ENCODE data around the gene ZSWIM3. TPM values are rescaled to one million over a fixed set of nuclear protein-coding genes. Genes with fewer than 3 reads are reported as not detected.

ZSWIM3 gene
- total and polyA plus RNA-seq, 2 of the 13 experiments (the other 11 are each of a cell fraction or from before 2014, with no cell fraction given), result 5.2 to 5.8 TPM

DNA sequence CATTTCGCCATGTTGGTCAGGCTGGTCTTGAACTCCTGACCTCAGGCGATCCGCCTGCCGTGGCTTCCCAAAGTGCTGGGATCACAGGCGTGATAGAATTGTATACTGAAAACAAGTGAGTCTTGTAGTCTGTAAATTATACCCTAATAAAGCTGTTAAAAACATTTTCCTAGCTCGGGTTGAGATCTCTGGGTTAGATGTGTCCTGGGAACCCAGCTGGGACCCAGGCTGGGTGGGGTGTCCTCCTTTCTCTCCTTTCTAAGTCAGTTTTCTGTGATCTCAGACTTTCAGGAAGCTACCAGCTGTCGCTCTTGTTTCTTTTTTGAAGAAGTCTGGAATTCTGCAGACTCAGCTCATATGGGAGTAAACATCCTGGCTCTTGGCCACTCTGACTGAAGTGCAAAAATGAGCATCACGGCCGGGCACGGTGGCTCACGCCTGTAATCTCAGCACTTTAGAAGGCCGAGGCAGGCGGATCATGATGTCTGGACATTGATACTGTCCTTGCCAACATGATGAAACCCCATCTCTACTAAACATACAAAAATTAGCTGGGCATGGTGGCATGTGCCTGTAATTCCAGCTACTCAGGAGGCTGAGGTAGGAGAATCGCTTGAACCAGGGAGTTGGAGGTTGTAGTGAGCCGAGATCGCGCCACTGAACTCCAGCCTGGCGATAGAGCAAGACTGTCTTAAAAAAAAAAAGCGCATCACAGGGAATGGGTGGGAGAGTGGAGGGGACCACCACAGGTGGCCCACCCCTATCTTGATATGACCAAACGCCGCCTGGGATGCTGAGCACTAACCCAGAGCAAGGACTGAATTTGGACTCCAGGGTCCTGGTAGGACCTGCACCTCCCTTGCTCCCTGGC is 67.2 kb downstream of the ZSWIM3 start (continued):
- TF ChIP-seq, protein P1, sequence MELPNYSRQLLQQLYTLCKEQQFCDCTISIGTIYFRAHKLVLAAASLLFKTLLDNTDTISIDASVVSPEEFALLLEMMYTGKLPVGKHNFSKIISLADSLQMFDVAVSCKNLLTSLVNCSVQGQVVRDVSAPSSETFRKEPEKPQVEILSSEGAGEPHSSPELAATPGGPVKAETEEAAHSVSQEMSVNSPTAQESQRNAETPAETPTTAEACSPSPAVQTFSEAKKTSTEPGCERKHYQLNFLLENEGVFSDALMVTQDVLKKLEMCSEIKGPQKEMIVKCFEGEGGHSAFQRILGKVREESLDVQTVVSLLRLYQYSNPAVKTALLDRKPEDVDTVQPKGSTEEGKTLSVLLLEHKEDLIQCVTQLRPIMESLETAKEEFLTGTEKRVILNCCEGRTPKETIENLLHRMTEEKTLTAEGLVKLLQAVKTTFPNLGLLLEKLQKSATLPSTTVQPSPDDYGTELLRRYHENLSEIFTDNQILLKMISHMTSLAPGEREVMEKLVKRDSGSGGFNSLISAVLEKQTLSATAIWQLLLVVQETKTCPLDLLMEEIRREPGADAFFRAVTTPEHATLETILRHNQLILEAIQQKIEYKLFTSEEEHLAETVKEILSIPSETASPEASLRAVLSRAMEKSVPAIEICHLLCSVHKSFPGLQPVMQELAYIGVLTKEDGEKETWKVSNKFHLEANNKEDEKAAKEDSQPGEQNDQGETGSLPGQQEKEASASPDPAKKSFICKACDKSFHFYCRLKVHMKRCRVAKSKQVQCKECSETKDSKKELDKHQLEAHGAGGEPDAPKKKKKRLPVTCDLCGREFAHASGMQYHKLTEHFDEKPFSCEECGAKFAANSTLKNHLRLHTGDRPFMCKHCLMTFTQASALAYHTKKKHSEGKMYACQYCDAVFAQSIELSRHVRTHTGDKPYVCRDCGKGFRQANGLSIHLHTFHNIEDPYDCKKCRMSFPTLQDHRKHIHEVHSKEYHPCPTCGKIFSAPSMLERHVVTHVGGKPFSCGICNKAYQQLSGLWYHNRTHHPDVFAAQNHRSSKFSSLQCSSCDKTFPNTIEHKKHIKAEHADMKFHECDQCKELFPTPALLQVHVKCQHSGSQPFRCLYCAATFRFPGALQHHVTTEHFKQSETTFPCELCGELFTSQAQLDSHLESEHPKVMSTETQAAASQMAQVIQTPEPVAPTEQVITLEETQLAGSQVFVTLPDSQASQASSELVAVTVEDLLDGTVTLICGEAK (IDR thresholded peaks at IDR 0.05), result no peak
- TF ChIP-seq, protein P1 (CRISPR knock-in tag; IDR thresholded peaks at IDR 0.05), result no peak
- no peak for TF ChIP-seq PHF5A (CRISPR knock-in tag; IDR thresholded peaks at IDR 0.05; ENCODE audit: low read depth, unreplicated experiment)
- peak; percentile 38; the same call in 1 of the 2 replicates for TF ChIP-seq ZNF335 (CRISPR knock-in tag; IDR thresholded peaks at IDR 0.05)
- TF ChIP-seq, protein P2, sequence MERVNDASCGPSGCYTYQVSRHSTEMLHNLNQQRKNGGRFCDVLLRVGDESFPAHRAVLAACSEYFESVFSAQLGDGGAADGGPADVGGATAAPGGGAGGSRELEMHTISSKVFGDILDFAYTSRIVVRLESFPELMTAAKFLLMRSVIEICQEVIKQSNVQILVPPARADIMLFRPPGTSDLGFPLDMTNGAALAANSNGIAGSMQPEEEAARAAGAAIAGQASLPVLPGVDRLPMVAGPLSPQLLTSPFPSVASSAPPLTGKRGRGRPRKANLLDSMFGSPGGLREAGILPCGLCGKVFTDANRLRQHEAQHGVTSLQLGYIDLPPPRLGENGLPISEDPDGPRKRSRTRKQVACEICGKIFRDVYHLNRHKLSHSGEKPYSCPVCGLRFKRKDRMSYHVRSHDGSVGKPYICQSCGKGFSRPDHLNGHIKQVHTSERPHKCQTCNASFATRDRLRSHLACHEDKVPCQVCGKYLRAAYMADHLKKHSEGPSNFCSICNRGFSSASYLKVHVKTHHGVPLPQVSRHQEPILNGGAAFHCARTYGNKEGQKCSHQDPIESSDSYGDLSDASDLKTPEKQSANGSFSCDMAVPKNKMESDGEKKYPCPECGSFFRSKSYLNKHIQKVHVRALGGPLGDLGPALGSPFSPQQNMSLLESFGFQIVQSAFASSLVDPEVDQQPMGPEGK (CRISPR knock-in tag; IDR thresholded peaks at IDR 0.05), result no peak
- TF ChIP-seq NFIB (CRISPR knock-in tag; IDR thresholded peaks at IDR 0.05; ENCODE audit: borderline replicate concordance), result no peak
- peak; percentile 95 for TF ChIP-seq MAFG (CRISPR knock-in tag; IDR thresholded peaks at IDR 0.05)
- TF ChIP-seq REPIN1 (CRISPR knock-in tag; IDR thresholded peaks at IDR 0.05; ENCODE audit: borderline replicate concordance, low read depth), result no peak
- TF ChIP-seq, protein P3, sequence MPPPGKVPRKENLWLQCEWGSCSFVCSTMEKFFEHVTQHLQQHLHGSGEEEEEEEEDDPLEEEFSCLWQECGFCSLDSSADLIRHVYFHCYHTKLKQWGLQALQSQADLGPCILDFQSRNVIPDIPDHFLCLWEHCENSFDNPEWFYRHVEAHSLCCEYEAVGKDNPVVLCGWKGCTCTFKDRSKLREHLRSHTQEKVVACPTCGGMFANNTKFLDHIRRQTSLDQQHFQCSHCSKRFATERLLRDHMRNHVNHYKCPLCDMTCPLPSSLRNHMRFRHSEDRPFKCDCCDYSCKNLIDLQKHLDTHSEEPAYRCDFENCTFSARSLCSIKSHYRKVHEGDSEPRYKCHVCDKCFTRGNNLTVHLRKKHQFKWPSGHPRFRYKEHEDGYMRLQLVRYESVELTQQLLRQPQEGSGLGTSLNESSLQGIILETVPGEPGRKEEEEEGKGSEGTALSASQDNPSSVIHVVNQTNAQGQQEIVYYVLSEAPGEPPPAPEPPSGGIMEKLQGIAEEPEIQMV (CRISPR knock-in tag; IDR thresholded peaks at IDR 0.05; ENCODE audit: low read depth), result no peak
- TF ChIP-seq POGZ (CRISPR knock-in tag; IDR thresholded peaks at IDR 0.05), result no peak
- TF ChIP-seq ARID2 (CRISPR knock-in tag; IDR thresholded peaks at IDR 0.05; ENCODE audit: borderline replicate concordance), result peak; percentile 40; the same call in 1 of the 2 replicates
- TF ChIP-seq HOXA3 (CRISPR knock-in tag; IDR thresholded peaks at IDR 0.05), result no peak
- no peak for TF ChIP-seq SAFB2 (CRISPR knock-in tag; IDR thresholded peaks at IDR 0.05; ENCODE audit: borderline replicate concordance, low read depth)
- TF ChIP-seq ZSCAN9 (CRISPR knock-in tag; IDR thresholded peaks at IDR 0.05; ENCODE audit: borderline replicate concordance), result no peak
- no peak for TF ChIP-seq ZNF510 (CRISPR knock-in tag; IDR thresholded peaks at IDR 0.05; ENCODE audit: low read depth)
- TF ChIP-seq TEAD2 (CRISPR knock-in tag; IDR thresholded peaks at IDR 0.05), result no peak
- peak; percentile 25; the same call in 1 of the 2 replicates for TF ChIP-seq ZNF839 (CRISPR knock-in tag; IDR thresholded peaks at IDR 0.05; ENCODE audit: borderline replicate concordance)

Measured in HepG2 (cell line).